ENCODE data around the gene DACT3. TPM values are rescaled to one million over a fixed set of nuclear protein-coding genes. Genes with fewer than 3 reads are reported as not detected.
A peak's percentile ranks its signal among the peaks of the same experiment; 100 is the strongest.

The DACT3 gene
- total RNA-seq, 4 donors from 2014 or later: 0.26 to 1.0 (median 0.39) TPM

GRCh38 chr19:46698395-46699321 lies 37.7 kb upstream of the DACT3 start:
- ATAC-seq: no peak
- Histone ChIP-seq H3K9me3 (no peaks in the 10 kb centered on the region), H3K27me3 (no peaks in the 10 kb centered on the region), H3K4me3 (no peak overlapping the region), H3K27ac (no peak overlapping the region), H3K4me1 (no peaks in the 10 kb centered on the region), H3K36me3 (peaks cover 0 to 47% of the 10 kb centered on the region in 2 donors)
- in situ Hi-C loops (cut with MboI; ENCODE audit: low sequenced_read_pairs in 4 of 4) (no loop called here), intact Hi-C loops (cut with DNase I; ENCODE audit: low total_unique reads) (no loop called here)
- no peak for DNase-seq
- TF ChIP-seq CTCF (IDR thresholded peaks at IDR 0.05 in 4 of 5, conservative IDR thresholded peaks at IDR 0.05 in 1 of 5) (no peak), POLR2A (IDR thresholded peaks at IDR 0.05) (no peak)

- peak; percentile 72 to 84 for ATAC-seq
- Histone ChIP-seq H3K27me3 (no peaks in the 10 kb centered on the region), H3K4me1 (no peaks in the 10 kb centered on the region), H3K4me3 (peak overlapping the region; percentile 20 to 46 (median 34)), H3K9me3 (no peaks in the 10 kb centered on the region), H3K36me3 (peaks cover 0 to 60% of the 10 kb centered on the region in 2 donors), H3K27ac (peak overlapping the region in 2 of 4 donors; percentile 36 to 40)
- in situ Hi-C loops (cut with MboI; ENCODE audit: low sequenced_read_pairs in 4 of 4) (no loop called here), intact Hi-C loops (cut with DNase I; ENCODE audit: low total_unique reads) (no loop called here)
- peak; percentile 56 to 78 for DNase-seq
- TF ChIP-seq CTCF (IDR thresholded peaks at IDR 0.05 in 4 of 5, conservative IDR thresholded peaks at IDR 0.05 in 1 of 5) (no peak), POLR2A (IDR thresholded peaks at IDR 0.05) (no peak)
Observed at GRCh38 chr19:46697204-46697960, 36.4 kb upstream of the DACT3 start.

DNA sequence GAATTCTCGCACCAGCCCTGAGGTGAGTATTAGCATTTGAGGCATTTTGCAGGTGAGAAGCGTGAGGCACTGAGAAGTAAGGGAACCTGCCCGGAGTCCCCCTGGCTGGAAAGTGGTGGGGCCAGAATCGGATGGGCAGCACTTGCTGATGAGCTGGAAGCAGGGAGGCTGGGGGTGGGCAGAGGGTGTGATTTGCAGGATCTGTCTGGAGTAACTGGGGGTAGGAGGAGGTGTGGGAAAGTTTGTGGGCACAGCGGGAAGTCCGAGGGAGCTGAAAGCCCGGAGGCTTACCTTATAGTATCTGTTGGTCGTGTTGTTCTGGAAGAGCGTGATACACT lies 35.9 kb upstream of the DACT3 start:
- intact Hi-C loops (cut with DNase I; ENCODE audit: low total_unique reads): no loop called here
- Histone ChIP-seq H3K4me3 (peak overlapping the region in 2 of 4 donors; percentile 36 to 46), H3K27ac (peak overlapping the region in 1 of 4 donors; percentile 36), H3K9me3 (no peaks in the 10 kb centered on the region), H3K4me1 (no peaks in the 10 kb centered on the region), H3K27me3 (no peaks in the 10 kb centered on the region), H3K36me3 (peaks cover 0 to 64% of the 10 kb centered on the region in 2 donors)
- ATAC-seq: no peak
- TF ChIP-seq CTCF (IDR thresholded peaks at IDR 0.05 in 4 of 5, conservative IDR thresholded peaks at IDR 0.05 in 1 of 5): no peak
- no peak for TF ChIP-seq POLR2A (IDR thresholded peaks at IDR 0.05)
- in situ Hi-C loops (cut with MboI; ENCODE audit: low sequenced_read_pairs in 4 of 4): no loop called here
- no peak for DNase-seq

- intact Hi-C loops (cut with DNase I; ENCODE audit: low total_unique reads): no loop called here
- DNase-seq: no peak
- H3K36me3 ChIP-seq: peaks cover 0 to 72% of the 10 kb centered on the region in 2 donors
- H3K4me1 ChIP-seq: no peaks in the 10 kb centered on the region
- in situ Hi-C loops (cut with MboI; ENCODE audit: low sequenced_read_pairs in 4 of 4): no loop called here
- no peak overlapping the region for H3K4me3 ChIP-seq
- no peaks in the 10 kb centered on the region for H3K9me3 ChIP-seq
- TF ChIP-seq POLR2A (IDR thresholded peaks at IDR 0.05): no peak
- no peak for TF ChIP-seq CTCF (IDR thresholded peaks at IDR 0.05 in 4 of 5, conservative IDR thresholded peaks at IDR 0.05 in 1 of 5)
- H3K27me3 ChIP-seq: no peaks in the 10 kb centered on the region
- no peak for ATAC-seq
- no peak overlapping the region for H3K27ac ChIP-seq
Observed at GRCh38 chr19:46696052-46696451, 35.1 kb upstream of the DACT3 start.

All from gastrocnemius medialis (tissue), 4 donors.